GM18867 (cell line): ENCODE results near the gene LILRA2.
A peak's percentile ranks its signal among the peaks of the same experiment; 100 is the strongest.
"Not testable (repeated sequence)": the region's sequence is repeated elsewhere in the genome, so short reads cannot be mapped to it uniquely, and the experiment has no call there.

Experiments used
- ATAC-seq: cut with Tn5 transposase; IDR thresholded peaks from one replicate; pipeline ENCODE4 v1.9.1; 2021; ENCODE audit warnings: mild to moderate bottlenecking, moderate library complexity; ENCODE audit not compliant: unreplicated experiment

Gene LILRA2

GRCh38 chr19:54573330-54573872, at the start of gene LILRA2:
Gene LILRA2, plus strand, starts transcription at chr19:54573790. Its CDS starts 89 bp downstream, at chr19:54573879.
- peak; percentile 57 for ATAC-seq

- no peak for ATAC-seq
Observed at GRCh38 chr19:54525636-54526035, 48.0 kb upstream of the LILRA2 start.

DNA sequence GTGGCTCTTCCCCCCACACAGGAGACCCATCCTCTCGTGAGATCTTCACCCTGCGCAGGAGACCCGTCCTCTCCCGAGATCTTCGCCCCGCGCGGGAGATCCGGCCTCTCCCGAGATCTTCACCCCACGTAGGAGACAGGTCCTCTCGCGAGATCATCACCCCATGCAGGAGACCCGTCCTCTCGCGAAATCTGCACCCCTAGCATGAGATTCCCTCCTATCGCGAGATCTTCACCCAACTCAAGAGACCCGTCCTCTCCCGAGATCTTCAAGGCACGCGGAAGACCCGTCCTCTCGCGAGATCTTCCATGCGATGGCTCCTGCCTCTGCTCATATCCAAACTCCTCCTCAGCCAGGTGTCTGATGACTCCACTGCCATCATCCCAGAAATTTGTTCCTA, 46.6 kb upstream of the LILRA2 start:
- ATAC-seq: no peak

DNA sequence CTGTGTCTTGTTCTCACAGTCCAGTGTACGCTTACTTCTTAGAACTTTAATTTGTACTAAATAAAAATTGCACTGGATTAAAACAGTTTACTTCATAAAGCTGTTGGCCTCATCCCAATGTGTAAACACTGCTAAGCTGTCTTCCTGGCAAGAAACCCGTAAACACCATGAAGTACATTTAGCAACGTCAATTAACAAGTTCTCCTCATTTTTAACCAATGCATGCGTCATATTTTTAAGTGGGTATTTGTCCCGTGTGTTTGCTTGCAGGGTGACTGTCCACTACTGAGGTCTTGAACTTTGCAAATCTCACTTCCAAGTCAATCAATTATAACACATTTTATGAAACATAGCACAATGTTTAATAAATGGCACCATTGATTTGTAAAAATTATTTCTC, 42.7 kb upstream of the LILRA2 start:
- no peak for ATAC-seq

GRCh38 chr19:54532528-54532927, 41.1 kb upstream of the LILRA2 start:
- ATAC-seq: peak; percentile 85

DNA sequence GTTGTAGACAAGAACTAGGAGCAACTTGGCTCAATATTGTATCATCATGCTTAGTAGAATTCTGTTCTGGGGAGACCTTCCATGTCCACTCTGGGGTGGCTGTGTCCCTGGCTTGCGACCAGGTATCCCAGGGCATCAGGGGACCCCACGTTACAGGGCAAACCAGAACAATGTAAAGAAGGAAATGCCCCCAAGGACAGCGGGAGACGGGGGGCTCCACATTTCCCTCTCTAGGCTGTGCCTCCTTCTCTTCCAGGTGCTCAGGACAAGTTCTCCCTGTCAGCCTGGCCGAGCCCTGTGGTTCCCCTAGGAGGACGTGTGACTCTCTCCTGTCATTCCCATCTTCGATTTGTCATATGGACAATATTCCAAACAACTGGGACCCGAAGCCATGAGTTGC, 40.1 kb upstream of the LILRA2 start:
- no peak for ATAC-seq

DNA sequence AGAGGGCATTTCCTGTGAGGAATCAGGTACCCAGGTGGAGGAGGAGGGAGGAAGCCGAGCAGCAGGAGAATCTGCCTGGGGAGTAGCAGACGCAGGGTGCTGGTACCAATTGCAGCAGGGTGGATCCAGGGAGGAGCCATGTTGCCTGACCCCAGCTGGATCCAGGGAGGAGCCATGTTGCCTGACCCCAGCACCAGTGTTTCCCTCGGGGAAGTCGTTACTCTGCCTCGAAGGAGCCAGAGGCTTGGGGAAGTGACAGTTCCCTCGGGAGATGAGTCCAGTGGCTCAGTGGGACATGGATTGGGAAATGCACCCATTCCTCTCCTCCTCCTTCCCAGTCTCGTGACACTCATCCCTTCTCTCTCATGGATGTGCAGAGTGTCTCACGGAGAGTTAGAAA, 39.4 kb upstream of the LILRA2 start:
- no peak for ATAC-seq

GRCh38 chr19:54535601-54536000, 38.0 kb upstream of the LILRA2 start:
- ATAC-seq: no peak

GRCh38 chr19:54536956-54537355, 36.6 kb upstream of the LILRA2 start:
- no peak for ATAC-seq

DNA sequence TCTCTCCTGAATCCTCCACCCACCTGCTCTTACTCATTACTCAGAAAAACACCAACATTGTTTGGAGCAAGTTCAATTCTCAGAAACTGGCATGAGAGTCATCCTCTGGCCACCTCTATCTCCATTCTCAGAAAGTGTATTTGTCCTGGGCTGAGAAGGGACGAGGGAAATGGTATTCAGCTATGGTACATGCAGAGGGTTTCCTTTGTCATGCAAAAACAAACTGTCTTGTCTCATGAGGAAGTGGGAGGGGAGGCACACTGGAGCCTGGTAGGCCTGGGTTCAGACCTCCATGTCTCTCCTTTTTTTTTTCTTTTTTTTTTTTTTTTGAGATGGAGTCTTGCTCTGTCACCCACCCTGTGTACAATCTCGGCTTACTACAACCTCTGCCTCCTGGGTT, 31.9 kb upstream of the LILRA2 start:
- no peak for ATAC-seq

GRCh38 chr19:54548806-54549205, 24.8 kb upstream of the LILRA2 start:
- ATAC-seq: no peak

- ATAC-seq: no peak
Observed at GRCh38 chr19:54549224-54549623, 24.4 kb upstream of the LILRA2 start.

DNA sequence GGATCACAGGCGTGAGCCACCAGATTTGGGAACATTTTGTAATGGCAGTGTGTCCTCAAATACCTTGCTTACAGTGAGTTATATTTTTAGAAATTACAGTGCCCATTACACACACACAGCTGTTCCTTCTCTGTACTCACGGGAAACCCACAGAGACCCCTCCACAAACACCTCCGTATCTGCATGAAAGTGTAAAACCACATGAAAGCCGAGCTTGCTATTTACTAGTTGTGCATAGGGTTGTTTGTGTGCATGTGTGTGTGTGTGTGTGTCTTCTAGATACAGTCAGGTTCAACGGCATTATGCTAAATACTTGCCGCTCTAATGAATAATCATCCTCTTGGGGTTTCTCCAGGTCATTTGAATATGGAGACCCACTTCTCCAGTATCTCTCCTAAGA, 22.3 kb upstream of the LILRA2 start:
- ATAC-seq: no peak

GRCh38 chr19:54551950-54552912, 21.4 kb upstream of the LILRA2 start:
- no peak for ATAC-seq

GRCh38 chr19:54552913-54553310, 20.7 kb upstream of the LILRA2 start:
- ATAC-seq: no peak

- no peak for ATAC-seq
Observed at GRCh38 chr19:54554006-54554405, 19.6 kb upstream of the LILRA2 start.

- no peak for ATAC-seq
Observed at GRCh38 chr19:54554896-54555295, 18.7 kb upstream of the LILRA2 start.

GRCh38 chr19:54556194-54556593, 17.4 kb upstream of the LILRA2 start:
- ATAC-seq: peak; percentile 56

DNA sequence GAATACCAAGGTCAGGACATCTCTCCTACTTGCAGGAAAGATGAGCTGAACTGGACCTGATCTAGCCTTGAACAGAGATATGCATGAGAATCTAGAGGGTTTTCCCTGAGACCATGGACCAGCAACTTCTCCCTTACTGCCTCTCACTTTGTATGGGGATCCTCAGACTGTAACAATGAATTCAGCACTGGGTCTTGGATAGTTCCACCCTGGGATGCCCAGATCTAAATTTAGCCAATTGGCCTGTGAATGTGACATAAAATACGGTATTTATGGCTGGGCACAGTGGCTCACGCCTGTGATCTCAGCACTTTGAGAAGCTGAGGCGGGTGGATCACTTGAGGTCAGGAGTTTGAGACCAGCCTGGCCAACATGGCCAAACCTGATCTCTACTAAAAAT, 15.3 kb upstream of the LILRA2 start:
- no peak for ATAC-seq

DNA sequence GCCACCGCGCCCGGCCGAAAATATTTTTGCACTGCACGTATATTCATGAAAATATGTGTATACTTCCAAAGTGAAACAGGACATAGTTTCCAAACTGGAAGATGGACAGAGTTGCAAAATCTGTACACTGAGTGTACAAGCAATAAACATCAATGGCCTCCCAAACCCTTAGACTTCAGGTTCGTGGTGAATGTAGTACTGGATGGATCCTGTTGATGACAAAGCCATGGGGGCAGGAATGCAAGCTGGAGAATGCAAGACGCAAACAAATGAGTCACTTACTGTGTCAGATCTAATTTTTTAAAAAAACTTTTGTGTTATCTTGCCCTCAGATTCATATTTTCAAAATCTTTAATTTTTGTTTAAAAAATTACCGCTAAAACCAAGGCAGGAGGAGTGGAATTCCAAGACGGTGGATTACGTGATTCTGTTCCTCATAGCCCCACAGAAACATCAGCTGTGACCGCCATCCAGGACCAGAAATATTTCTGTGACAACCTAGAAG, 12.7 kb upstream of the LILRA2 start:
- no peak for ATAC-seq

DNA sequence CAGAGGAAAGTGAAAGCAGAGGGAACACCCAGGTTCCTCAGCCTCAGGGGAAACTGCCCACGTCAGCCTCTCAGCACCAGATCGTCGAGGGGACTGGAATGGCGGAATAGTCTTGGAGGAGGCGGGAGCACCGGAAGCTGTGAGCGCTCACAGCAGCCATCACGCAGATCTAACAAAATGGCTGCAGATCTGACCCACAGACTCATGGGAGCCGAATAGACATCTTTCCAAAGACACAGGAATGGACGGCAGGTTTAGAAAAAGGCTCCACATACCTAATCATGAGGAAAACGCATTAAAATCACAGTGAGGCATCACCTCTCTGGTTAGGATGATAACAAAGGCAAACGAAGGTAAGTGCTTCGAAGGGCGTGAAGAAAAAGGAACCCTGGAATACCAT, 11.8 kb upstream of the LILRA2 start:
- ATAC-seq: no peak

DNA sequence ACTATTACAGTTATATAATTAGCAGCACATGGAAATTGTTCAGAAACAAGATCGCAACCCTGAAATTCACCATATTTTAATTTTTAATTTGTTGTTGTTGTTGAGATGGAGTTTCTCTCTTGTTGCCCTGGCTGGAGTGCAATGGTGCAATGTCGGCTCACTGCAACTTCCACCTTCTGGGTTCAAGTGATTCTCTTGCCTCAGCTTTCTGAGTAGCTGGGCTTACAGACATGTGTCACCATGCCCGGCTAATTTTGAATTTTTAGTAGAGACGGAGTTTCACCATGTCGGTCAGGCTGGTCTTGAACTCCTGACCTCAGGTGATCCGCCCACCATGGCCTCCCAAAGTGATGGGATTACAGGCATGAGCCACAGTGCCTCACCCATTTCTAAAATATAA, 10.4 kb upstream of the LILRA2 start:
- not testable (repeated sequence) for ATAC-seq
